ENCODE data around the gene GRID2.

GRCh38 chr4:92299152-92299551 lies 4.6 kb upstream of the GRID2 start:
- no peak for TF ChIP-seq CTCF (IDR thresholded peaks at IDR 0.05)
- TF ChIP-seq POLR2A (IDR thresholded peaks at IDR 0.05) = no peak
